HCT116 (cell line): ENCODE results near the gene MRPL50. TPM values are rescaled to one million over a fixed set of nuclear protein-coding genes. Genes with fewer than 3 reads are reported as not detected.

ENCODE experiments used
- ATAC-seq: fragments of 200-7000 bp; cut with Tn5 transposase; 2 replicates; pipeline ENCODE4 v1.9.1; 2020; ENCODE audit warnings: mild to moderate bottlenecking, moderate library complexity
- BruUV-seq: library from RNA; stranded (reverse); fragments of 400-500 nt; replicated peaks from 2 replicates; lab custom pipeline; 2021; lab: Mats Ljungman, UMichigan
- CTCF ChIA-PET: fragments of 300-600 bp; sonication (Branson Sonifier 250); formaldehyde crosslinking; loops from one replicate; lab custom pipeline; 2021; ENCODE audit warnings: antibody characterized with exemption; lab: Charles Lee
- POLR2A ChIA-PET: fragments of 300-600, 350-600 bp; sonication (Branson Sonifier 250); formaldehyde crosslinking; loops from one replicate; lab custom pipeline; 2021; ENCODE audit warnings: antibody characterized with exemption; lab: Charles Lee
- RAD21 ChIA-PET, 2 experiments: fragments of 300-600 bp; sonication (Branson Sonifier 250); formaldehyde crosslinking; loops; one replicate each; lab custom pipeline; 2023; ENCODE audit warnings: low total read pairs in 2 of 2; ENCODE audit not compliant: uncharacterized antibody in 2 of 2, unreplicated experiment in 2 of 2, low non-redundant PET in 1 of 2; lab: Charles Lee
- DNase-seq: peaks from one replicate; pipeline ENCODE4 v3.0.0-alpha.2; 2010; ENCODE audit warnings: low read depth, low spot score
- H2AFZ ChIP-seq: fragments of 200-600 bp; shearing (Covaris generic), sonication (generic); 2 replicates; pipeline ENCODE4 v1.6.1; 2017; ENCODE audit warnings: low read depth, mixed run types, mixed read lengths, antibody characterized with exemption, low read length; ENCODE audit not compliant: poor library complexity, severe bottlenecking
- H3K27ac ChIP-seq: 2 replicates; pipeline ENCODE4 v1.5.1; 2012; ENCODE audit warnings: low read depth, low read length
- H3K27me3 ChIP-seq: fragments of 200-600 bp; sonication (generic); 2 replicates; pipeline ENCODE4 v1.6.1; 2016; ENCODE audit warnings: mixed run types, low read length, mixed read lengths; ENCODE audit not compliant: insufficient read depth
- H3K36me3 ChIP-seq, 2 experiments: fragments of 200-500 bp in 1 of 2; fragments of 200-600 bp in 1 of 2; sonication (Bioruptor generic) in 1 of 2; sonication (generic) in 1 of 2; 2 replicates each; pipeline versions ENCODE4 v1.5.1 to v1.6.1; 2014 to 2016; ENCODE audit warnings: low read length in 2 of 2, inconsistent platforms in 1 of 2, mixed read lengths in 1 of 2, mixed run types in 1 of 2; ENCODE audit not compliant: insufficient read depth in 2 of 2, control insufficient read depth in 1 of 2
- H3K4me1 ChIP-seq, 2 experiments: fragments of 200-600 bp in 1 of 2; sonication (generic) in 1 of 2; 2 replicates each; pipeline versions ENCODE4 v1.5.1 to v1.6.1; 2012 to 2017; ENCODE audit warnings: low read length in 2 of 2, inconsistent platforms in 1 of 2, mild to moderate bottlenecking in 1 of 2, mixed read lengths in 1 of 2, mixed run types in 1 of 2, moderate library complexity in 1 of 2; ENCODE audit not compliant: insufficient read depth in 2 of 2, control insufficient read depth in 1 of 2
- H3K4me2 ChIP-seq: fragments of 200-600 bp; sonication (generic); 2 replicates; pipeline ENCODE4 v1.6.1; 2017; ENCODE audit warnings: mixed run types, low read length, mixed read lengths
- H3K4me3 ChIP-seq, 2 experiments: fragments of 200-600 bp in 1 of 2; sonication (generic) in 1 of 2; replicated peaks in 1 of 2; 2 replicates each; pipeline ENCODE4 v1.5.1; 2011 to 2016; ENCODE audit warnings: low read length in 2 of 2, control low read depth in 1 of 2, low read depth in 1 of 2, mild to moderate bottlenecking in 1 of 2, mixed read lengths in 1 of 2, mixed run types in 1 of 2
- H3K79me2 ChIP-seq: fragments of 200-600 bp; sonication (generic); 2 replicates; pipeline ENCODE4 v1.6.1; 2017; ENCODE audit warnings: mild to moderate bottlenecking, mixed run types, low read length, moderate library complexity, mixed read lengths; ENCODE audit not compliant: insufficient read depth
- H3K9ac ChIP-seq: fragments of 200-600 bp; sonication (generic); 2 replicates; pipeline ENCODE4 v1.6.1; 2016; ENCODE audit warnings: low read length, mixed read lengths
- H3K9me2 ChIP-seq: fragments of 200-600 bp; sonication (generic), shearing (Covaris generic); 2 replicates; pipeline ENCODE4 v1.6.1; 2017; ENCODE audit warnings: mixed run types, mild to moderate bottlenecking, moderate library complexity; ENCODE audit not compliant: insufficient read depth
- H3K9me3 ChIP-seq, 2 experiments: fragments of 200-500 bp in 1 of 2; fragments of 200-600 bp in 1 of 2; sonication (Bioruptor generic) in 1 of 2; sonication (generic) in 1 of 2; 2 replicates each; pipeline ENCODE4 v1.6.1; 2014 to 2017; ENCODE audit warnings: low read length in 2 of 2, mixed read lengths in 2 of 2, inconsistent platforms in 1 of 2, low read depth in 1 of 2, mild to moderate bottlenecking in 1 of 2, mixed run types in 1 of 2, moderate library complexity in 1 of 2; ENCODE audit not compliant: control insufficient read depth in 1 of 2, insufficient read depth in 1 of 2
- H4K20me1 ChIP-seq: fragments of 200-600 bp; sonication (generic), shearing (Covaris generic); 2 replicates; pipeline ENCODE4 v1.6.1; 2017; ENCODE audit warnings: mixed run types, mild to moderate bottlenecking, moderate library complexity; ENCODE audit not compliant: insufficient read depth
- CBX3 ChIP-seq: IDR thresholded peaks from 2 replicates; pipeline ENCODE4 v1.6.1; 2012; ENCODE audit warnings: low read depth
- CEBPB ChIP-seq: IDR thresholded peaks from 2 replicates; pipeline ENCODE4 v1.6.1; 2012; ENCODE audit warnings: low read depth
- EGR1 ChIP-seq: IDR thresholded peaks from 2 replicates; pipeline ENCODE4 v1.6.1; 2012; ENCODE audit warnings: low read depth
- ELF1 ChIP-seq: IDR thresholded peaks from 2 replicates; pipeline ENCODE4 v1.6.1; 2012; ENCODE audit warnings: low read depth, borderline replicate concordance
- EZH2phosphoT487 ChIP-seq: fragments of 200-600 bp; IDR thresholded peaks from 2 replicates; pipeline ENCODE4 v1.6.1; 2018; ENCODE audit warnings: antibody characterized with exemption, borderline replicate concordance
- POLR2A ChIP-seq: IDR thresholded peaks from 2 replicates; pipeline ENCODE4 v1.7.0; 2011; ENCODE audit warnings: borderline replicate concordance; ENCODE audit not compliant: insufficient read depth, insufficient read length; ENCODE audit errors: extremely low read depth
- POLR2AphosphoS5 ChIP-seq: IDR thresholded peaks from 2 replicates; pipeline ENCODE4 v1.6.1; 2011; ENCODE audit warnings: mild to moderate bottlenecking, low read depth, low read length, moderate library complexity
- RAD21 ChIP-seq: IDR thresholded peaks from 2 replicates; pipeline ENCODE4 v1.6.1; 2012; ENCODE audit warnings: low read depth, mild to moderate bottlenecking
- SRF ChIP-seq: IDR thresholded peaks from 2 replicates; pipeline ENCODE4 v1.6.1; 2012; ENCODE audit warnings: low read depth
- TCF7L2 ChIP-seq: IDR thresholded peaks from 2 replicates; pipeline ENCODE4 v1.7.0; 2011; ENCODE audit warnings: borderline replicate concordance, inconsistent platforms; ENCODE audit not compliant: insufficient read depth, insufficient read length; ENCODE audit errors: extremely low read depth
- ZFX ChIP-seq: fragments of 450-650 bp; IDR thresholded peaks from 2 replicates; pipeline ENCODE4 v1.6.1; 2017
- intact Hi-C: fragments of 100-400 bp; cut with micrococcal nuclease; formaldehyde crosslinking; loops from 2 replicates; pipeline ENCODE4 v1.10.0; 2022
- total RNA-seq: library from RNA; stranded (reverse); gene quantifications from one replicate; pipeline ENCODE4 v1.2.1, GENCODE V29; 2021; ENCODE audit not compliant: unreplicated experiment
- TF ChIP-seq, protein P1 (sequence below): IDR thresholded peaks from 2 replicates; pipeline ENCODE4 v1.6.1; 2012
- TF ChIP-seq, protein P2 (sequence below), 3 experiments: fragments of 200-600 bp in 1 of 3; sonication (generic) in 1 of 3; IDR thresholded peaks in 2 of 3; conservative IDR thresholded peaks in 1 of 3; 2 replicates each; pipeline ENCODE4 v1.5.1; 2012 to 2017; ENCODE audit warnings: low read depth in 2 of 3, low read length in 2 of 3, antibody characterized with exemption in 1 of 3, borderline replicate concordance in 1 of 3, control low read depth in 1 of 3, mild to moderate bottlenecking in 1 of 3, mixed read lengths in 1 of 3, mixed run types in 1 of 3, moderate library complexity in 1 of 3; ENCODE audit not compliant: insufficient read depth in 1 of 3

Gene MRPL50
- total RNA-seq, 1 experiment from 2014 or later = 14.6 TPM

DNA sequence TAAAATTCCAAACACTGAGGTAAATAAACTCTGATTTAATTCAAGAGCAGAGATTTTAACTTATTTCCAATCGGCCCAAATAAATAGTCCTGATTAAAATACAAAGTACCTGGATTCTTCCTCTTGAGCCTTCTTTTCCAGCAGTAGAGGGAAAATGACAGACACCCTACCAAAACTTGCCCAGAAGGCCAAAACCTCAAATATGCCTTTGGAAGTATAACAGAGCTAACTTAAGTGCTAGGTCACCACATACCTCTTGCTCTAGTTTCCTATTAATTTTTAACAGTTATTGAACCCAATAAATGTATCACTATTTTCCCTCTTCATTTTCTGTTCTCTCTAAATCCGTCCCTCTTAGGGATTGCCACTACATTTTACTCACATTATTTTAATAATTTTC lies 15.1 kb downstream of the MRPL50 start:
- H3K9ac ChIP-seq = no peak overlapping the region
- no peaks in the 10 kb centered on the region for H3K9me2 ChIP-seq
- no TSS peak for BruUV-seq
- DNase-seq (no peak), ATAC-seq (no peak)
- ChIA-PET POLR2A (no interaction called here), RAD21 (no interaction called here), CTCF (interaction anchor here (1.9 kb wide), 1 partner anchor 72 kb away, joined by 8 read pairs; no protein-coding TSS in a partner anchor)
- H3K4me3 ChIP-seq = no peak overlapping the region
- no peaks in the 10 kb centered on the region for H3K79me2 ChIP-seq
- no peaks in the 10 kb centered on the region for H3K27me3 ChIP-seq
- H3K4me2 ChIP-seq = no peak overlapping the region
- no peak overlapping the region for H2AFZ ChIP-seq
- intact Hi-C loops = no loop called here
- H4K20me1 ChIP-seq = no peaks in the 10 kb centered on the region
- TF ChIP-seq EGR1 = no peak
- TF ChIP-seq ELF1 = no peak
- TF ChIP-seq POLR2A = no peak
- no peak for TF ChIP-seq POLR2AphosphoS5
- no peak for TF ChIP-seq EZH2phosphoT487
- TF ChIP-seq SRF = no peak
- TF ChIP-seq RAD21 = no peak
- no peak for TF ChIP-seq TCF7L2
- TF ChIP-seq ZFX = no peak
- TF ChIP-seq CBX3 = no peak
- H3K4me1 ChIP-seq = no peaks in the 10 kb centered on the region
- 0 out of 4 replicates have a peak, but pooled peaks cover 0 to 2% of the 10 kb centered on the region in 2 experiments for H3K36me3 ChIP-seq
- no peak overlapping the region for H3K27ac ChIP-seq
- H3K9me3 ChIP-seq = no peaks in the 10 kb centered on the region

DNA sequence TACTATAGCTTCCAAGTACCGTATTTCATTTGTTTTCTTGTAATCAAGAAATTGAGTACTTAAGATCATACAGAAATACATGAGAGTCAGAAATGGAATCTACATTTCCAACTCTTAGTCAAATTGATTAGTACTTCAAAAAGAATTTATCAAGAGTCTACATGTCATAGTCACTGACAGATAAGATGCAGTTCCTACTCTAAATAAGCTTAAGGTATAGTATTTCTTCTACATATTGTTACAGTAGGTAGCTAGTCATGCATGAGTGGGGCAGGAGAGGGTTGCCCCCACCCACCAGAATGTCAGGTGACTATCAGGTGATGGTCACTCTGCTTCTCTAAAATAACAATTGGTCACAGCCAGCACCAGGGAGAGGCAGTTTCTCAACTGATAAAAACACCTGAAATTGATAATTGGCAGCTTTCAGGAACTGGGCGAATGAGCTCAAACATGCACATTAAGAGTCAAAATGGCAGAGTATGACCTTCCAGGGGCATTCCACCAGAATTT lies 16.5 kb downstream of the MRPL50 start:
- no peak for ATAC-seq
- no peak overlapping the region for H3K4me2 ChIP-seq
- no peak overlapping the region for H3K9ac ChIP-seq
- no peaks in the 10 kb centered on the region for H3K27me3 ChIP-seq
- H3K79me2 ChIP-seq = no peaks in the 10 kb centered on the region
- no peaks in the 10 kb centered on the region for H3K9me2 ChIP-seq
- ChIA-PET CTCF (no interaction called here), POLR2A (no interaction called here), RAD21 (no interaction called here)
- no peaks in the 10 kb centered on the region for H4K20me1 ChIP-seq
- H3K4me3 ChIP-seq = no peak overlapping the region
- no peaks in the 10 kb centered on the region for H3K4me1 ChIP-seq
- H2AFZ ChIP-seq = no peak overlapping the region
- H3K27ac ChIP-seq = no peak overlapping the region
- no peak for TF ChIP-seq CEBPB
- TF ChIP-seq, protein P1, sequence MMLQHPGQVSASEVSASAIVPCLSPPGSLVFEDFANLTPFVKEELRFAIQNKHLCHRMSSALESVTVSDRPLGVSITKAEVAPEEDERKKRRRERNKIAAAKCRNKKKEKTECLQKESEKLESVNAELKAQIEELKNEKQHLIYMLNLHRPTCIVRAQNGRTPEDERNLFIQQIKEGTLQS = no peak
- TF ChIP-seq, protein P2, sequence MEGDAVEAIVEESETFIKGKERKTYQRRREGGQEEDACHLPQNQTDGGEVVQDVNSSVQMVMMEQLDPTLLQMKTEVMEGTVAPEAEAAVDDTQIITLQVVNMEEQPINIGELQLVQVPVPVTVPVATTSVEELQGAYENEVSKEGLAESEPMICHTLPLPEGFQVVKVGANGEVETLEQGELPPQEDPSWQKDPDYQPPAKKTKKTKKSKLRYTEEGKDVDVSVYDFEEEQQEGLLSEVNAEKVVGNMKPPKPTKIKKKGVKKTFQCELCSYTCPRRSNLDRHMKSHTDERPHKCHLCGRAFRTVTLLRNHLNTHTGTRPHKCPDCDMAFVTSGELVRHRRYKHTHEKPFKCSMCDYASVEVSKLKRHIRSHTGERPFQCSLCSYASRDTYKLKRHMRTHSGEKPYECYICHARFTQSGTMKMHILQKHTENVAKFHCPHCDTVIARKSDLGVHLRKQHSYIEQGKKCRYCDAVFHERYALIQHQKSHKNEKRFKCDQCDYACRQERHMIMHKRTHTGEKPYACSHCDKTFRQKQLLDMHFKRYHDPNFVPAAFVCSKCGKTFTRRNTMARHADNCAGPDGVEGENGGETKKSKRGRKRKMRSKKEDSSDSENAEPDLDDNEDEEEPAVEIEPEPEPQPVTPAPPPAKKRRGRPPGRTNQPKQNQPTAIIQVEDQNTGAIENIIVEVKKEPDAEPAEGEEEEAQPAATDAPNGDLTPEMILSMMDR (IDR thresholded peaks at IDR 0.05 in 2 of 3, conservative IDR thresholded peaks at IDR 0.05 in 1 of 3; ENCODE audit: borderline replicate concordance in 1 of 3, insufficient read depth in 1 of 3, low read depth in 2 of 3, low read length in 2 of 3) = no peak
- no peak for DNase-seq
- H3K36me3 ChIP-seq = no peaks in the 10 kb centered on the region
- intact Hi-C loops = no loop called here
- H3K9me3 ChIP-seq = no peaks in the 10 kb centered on the region
- BruUV-seq = no TSS peak
